GM12878 (cell line): ENCODE data around the gene MAST2. TPM values are rescaled to one million over a fixed set of nuclear protein-coding genes. Genes with fewer than 3 reads are reported as not detected.

Experiments
- ATAC-seq: fragments of 200-7000 bp; cut with Tn5 transposase; 3 replicates; pipeline ENCODE4 v1.9.1; 2020; ENCODE audit warnings: mild to moderate bottlenecking, moderate library complexity
- BruUV-seq: library from RNA; stranded (reverse); fragments of 400-500 nt; replicated peaks from 2 replicates; lab custom pipeline; 2021; lab: Mats Ljungman, UMichigan
- CTCF ChIA-PET: fragments of 300-600 bp; sonication (Branson Sonifier 250); formaldehyde crosslinking; extraction: SDS; loops from one replicate; lab custom pipeline; 2021; ENCODE audit warnings: inconsistent platforms; lab: Yijun Ruan, JAX
- POLR2A ChIA-PET: fragments of 350-600 bp; formaldehyde crosslinking; extraction: SDS; loops from one replicate; lab custom pipeline; 2021; ENCODE audit warnings: inconsistent platforms; lab: Charles Lee
- RAD21 ChIA-PET: fragments of 300-600 bp; sonication (Branson Sonifier 250); formaldehyde crosslinking; loops from one replicate; lab custom pipeline; 2023; ENCODE audit warnings: antibody characterized with exemption; ENCODE audit not compliant: unreplicated experiment; lab: Charles Lee
- SMC1A ChIA-PET: fragments of 300-600 bp; sonication (Branson Sonifier 250); formaldehyde crosslinking; loops from one replicate; lab custom pipeline; 2023; ENCODE audit not compliant: unreplicated experiment, uncharacterized antibody; lab: Charles Lee
- DNase-seq: peaks from one replicate; pipeline ENCODE4 v3.0.0-alpha.2; 2011; ENCODE audit warnings: low read depth, low spot score
- FAIRE-seq: peaks from 3 replicates; lab custom pipeline; 2011; peaks lifted over from hg19 to GRCh38; lab: Jason Lieb, UNC
- H2AFZ ChIP-seq: 2 replicates; pipeline ENCODE4 v1.6.0; 2011; ENCODE audit warnings: low read depth, low read length, control low read depth; ENCODE audit not compliant: control insufficient read depth
- H3K27ac ChIP-seq: 2 replicates; pipeline ENCODE4 v1.5.1; 2011; ENCODE audit warnings: control low read depth; ENCODE audit not compliant: control insufficient read depth, insufficient read depth
- H3K27me3 ChIP-seq, 2 experiments: replicated peaks in 1 of 2; 2 replicates each; pipeline versions ENCODE4 v1.6.0 to v1.6.1; 2011; ENCODE audit warnings: low read length in 1 of 2; ENCODE audit not compliant: control insufficient read depth in 2 of 2, insufficient read depth in 2 of 2
- H3K36me3 ChIP-seq, 2 experiments: 2 replicates each; pipeline ENCODE4 v1.5.1; 2011; ENCODE audit warnings: low read length in 1 of 2; ENCODE audit not compliant: control insufficient read depth in 2 of 2, insufficient read depth in 2 of 2
- H3K4me1 ChIP-seq: 2 replicates; pipeline ENCODE4 v1.6.1; 2011; ENCODE audit warnings: mild to moderate bottlenecking, low read length, moderate library complexity, mixed read lengths; ENCODE audit not compliant: control insufficient read depth, insufficient read depth
- H3K4me2 ChIP-seq: 2 replicates; pipeline ENCODE4 v1.6.0; 2011; ENCODE audit warnings: control low read depth; ENCODE audit not compliant: control insufficient read depth, insufficient read depth
- H3K4me3 ChIP-seq: fragments of 200-600 bp; sonication (generic); 2 replicates; pipeline ENCODE4 v1.5.1; 2016
- H3K79me2 ChIP-seq: 2 replicates; pipeline ENCODE4 v1.6.0; 2011; ENCODE audit warnings: low read length; ENCODE audit not compliant: control insufficient read depth, insufficient read depth
- H3K9ac ChIP-seq: 2 replicates; pipeline ENCODE4 v1.8.0; 2011; ENCODE audit warnings: low read length, control low read depth, mixed read lengths; ENCODE audit not compliant: control insufficient read depth, insufficient read depth
- H3K9me3 ChIP-seq: replicated peaks from 3 replicates; pipeline ENCODE4 v1.5.1; 2011; ENCODE audit warnings: mild to moderate bottlenecking, low read length; ENCODE audit not compliant: control insufficient read depth, insufficient read depth
- H4K20me1 ChIP-seq: 2 replicates; pipeline ENCODE4 v1.6.0; 2011; ENCODE audit not compliant: control insufficient read depth, insufficient read depth
- HCFC1 ChIP-seq: fragments of 150-350 bp; IDR thresholded peaks from 2 replicates; pipeline ENCODE4 v1.6.1; 2014; ENCODE audit warnings: low read length
- POU2F2 ChIP-seq: IDR thresholded peaks from 3 replicates; pipeline ENCODE4 v1.6.1; 2011; ENCODE audit warnings: low read depth, mild to moderate bottlenecking, low read length, borderline replicate concordance
- PRDM15 ChIP-seq: fragments of 450-650 bp; formaldehyde crosslinking; IDR thresholded peaks from 2 replicates; pipeline ENCODE4 v1.4.0; 2020; ENCODE audit warnings: mild to moderate bottlenecking, moderate library complexity
- REST ChIP-seq: IDR thresholded peaks from 2 replicates; pipeline ENCODE4 v1.6.1; 2012; ENCODE audit warnings: mild to moderate bottlenecking, low read depth, low read length
- WGBS: methylation state at CpG from one replicate; pipeline ENCODE4 v1.1.6; 2016; ENCODE audit warnings: low lambda C conversion rate; ENCODE audit not compliant: insufficient replicate concordance, insufficient coverage; ENCODE audit errors: missing lambda C conversion rate; 5-methylcytosine and 5-hydroxymethylcytosine counted together
- in situ Hi-C: fragments of 300-500 bp; cut with MboI; formaldehyde crosslinking; loops from 9 replicates; pipeline ENCODE4 v1.14.3; 2018; ENCODE audit warnings: mixed read lengths
- intact Hi-C: fragments of 100-400 bp; cut with micrococcal nuclease; formaldehyde crosslinking; loops from one replicate; pipeline ENCODE4 v1.14.2; 2022; ENCODE audit not compliant: unreplicated experiment
- polyA plus RNA-seq, 11 experiments: library from polyadenylated mRNA; depleted of rRNA in 4 of 11; unstranded in 6 of 11; stranded (reverse) in 5 of 11; fragments of >200 nt; fragmentation: Nextera tagmentation in 4 of 11; fragmentation: Illumina TruSeq in 1 of 11; extraction: Ambion mirVana in 4 of 11; extraction: Trizol in 1 of 11; gene quantifications; 1 replicate in 1 of 11; 2 replicates in 10 of 11; pipeline versions ENCODE4 v1.2.1 to v1.2.3, GENCODE V29; 2011 to 2016; ENCODE audit warnings: inconsistent platforms in 2 of 11, missing spikeins in 2 of 11, low read depth in 1 of 11
- total RNA-seq, 4 experiments: library from RNA; depleted of rRNA in 3 of 4; stranded (reverse); fragments of >200 nt in 3 of 4; fragmentation: Illumina TruSeq in 1 of 4; extraction: Trizol in 1 of 4; gene quantifications; 2 replicates each; pipeline versions ENCODE4 v1.2.1 to v1.2.3, GENCODE V29; 2013 to 2021

Gene MAST2
- total and polyA plus RNA-seq, 10 of the 15 experiments (the other 5 are each of a cell fraction or from before 2014, with no cell fraction given): 1.0 to 28.7 (median 13.8) TPM

GRCh38 chr1:45982359-45982758 is 178.9 kb downstream of the MAST2 start:
- no peak for FAIRE-seq
- H3K4me2 ChIP-seq: no peak overlapping the region

More at GRCh38 chr1:45982359-45982758, 178.9 kb downstream of the MAST2 start:
- no peak for DNase-seq
- Histone ChIP-seq H3K4me3 (no peak overlapping the region), H3K27ac (no peak overlapping the region), H3K27me3 (no peaks in the 10 kb centered on the region), H3K36me3 (no peaks in the 10 kb centered on the region), H3K79me2 (no peaks in the 10 kb centered on the region), H3K4me1 (no peaks in the 10 kb centered on the region), H3K9ac (no peak overlapping the region), H4K20me1 (no peaks in the 10 kb centered on the region), H3K9me3 (no peaks in the 10 kb centered on the region; the same call in 2 of the 3 replicates), H2AFZ (no peak overlapping the region)
- ChIA-PET POLR2A (no interaction called here), CTCF (no interaction called here), RAD21 (no interaction called here)
- in situ Hi-C loops: no loop called here
- BruUV-seq: no TSS peak
- intact Hi-C loops: no loop called here
- no peak for ATAC-seq
- WGBS: 93% methylated on average over 2 of the region's 2 CpGs
- no peak for TF ChIP-seq PRDM15 (CRISPR knock-in tag)
- no peak for TF ChIP-seq HCFC1
- TF ChIP-seq POU2F2: no peak
- TF ChIP-seq REST: no peak
- TF ChIP-seq, all 136 proteins: peak for 0
- SMC1A ChIA-PET: interaction anchor here (1.4 kb wide), 1 partner anchor 69 kb away, joined by 3 read pairs; no protein-coding TSS in a partner anchor
